Immature natural killer cell (primary cell): ENCODE results near the gene CCL4L2. TPM values are rescaled to one million over a fixed set of nuclear protein-coding genes. Genes with fewer than 3 reads are reported as not detected.
A peak's percentile ranks its signal among the peaks of the same experiment; 100 is the strongest.
"Not testable (repeated sequence)": the region's sequence is repeated elsewhere in the genome, so short reads cannot be mapped to it uniquely, and the experiment has no call there.

Experiments used
- DNase-seq, 3 donors: peaks; one replicate each; pipeline ENCODE4 v3.0.0; 2022; ENCODE audit warnings: mixed read lengths in 1 of 3
- H3K27ac Mint-ChIP-seq, 6 donors: one replicate each; pipeline ENCODE4 v1.8.0; 2020; ENCODE audit warnings: mixed read lengths in 6 of 6, mild to moderate bottlenecking in 5 of 6, inconsistent platforms in 4 of 6, moderate library complexity in 3 of 6
- H3K27me3 Mint-ChIP-seq, 3 donors: one replicate each; pipeline ENCODE4 v1.8.0; 2020 to 2021; ENCODE audit warnings: low read depth in 3 of 3, mild to moderate bottlenecking in 3 of 3, mixed read lengths in 3 of 3, moderate library complexity in 3 of 3, inconsistent platforms in 1 of 3
- H3K36me3 Mint-ChIP-seq, 3 donors: one replicate each; pipeline ENCODE4 v1.8.0; 2020; ENCODE audit warnings: mixed read lengths in 3 of 3, inconsistent platforms in 2 of 3, mild to moderate bottlenecking in 2 of 3
- H3K4me1 Mint-ChIP-seq, 2 donors: one replicate each; pipeline ENCODE4 v1.8.0; 2020; ENCODE audit warnings: inconsistent platforms in 2 of 2, mild to moderate bottlenecking in 2 of 2, mixed read lengths in 2 of 2, moderate library complexity in 1 of 2
- H3K4me3 Mint-ChIP-seq, 5 donors: one replicate each; pipeline ENCODE4 v1.8.0; 2020; ENCODE audit warnings: mild to moderate bottlenecking in 5 of 5, mixed read lengths in 5 of 5, inconsistent platforms in 3 of 5, moderate library complexity in 3 of 5
- H3K9me3 Mint-ChIP-seq, 6 donors: one replicate each; pipeline ENCODE4 v1.8.0; 2020; ENCODE audit warnings: mild to moderate bottlenecking in 6 of 6, mixed read lengths in 6 of 6, inconsistent platforms in 4 of 6, moderate library complexity in 3 of 6
- polyA plus RNA-seq, 3 donors: library from polyadenylated mRNA; unstranded; fragments of 300-500 nt; fragmentation: Illumina TruSeq; gene quantifications; one replicate each; pipeline ENCODE4 v1.2.3, GENCODE V29; 2021

Gene CCL4L2
- polyA plus RNA-seq, 3 donors from 2014 or later = 30.5 to 129 (median 54.3) TPM

DNA sequence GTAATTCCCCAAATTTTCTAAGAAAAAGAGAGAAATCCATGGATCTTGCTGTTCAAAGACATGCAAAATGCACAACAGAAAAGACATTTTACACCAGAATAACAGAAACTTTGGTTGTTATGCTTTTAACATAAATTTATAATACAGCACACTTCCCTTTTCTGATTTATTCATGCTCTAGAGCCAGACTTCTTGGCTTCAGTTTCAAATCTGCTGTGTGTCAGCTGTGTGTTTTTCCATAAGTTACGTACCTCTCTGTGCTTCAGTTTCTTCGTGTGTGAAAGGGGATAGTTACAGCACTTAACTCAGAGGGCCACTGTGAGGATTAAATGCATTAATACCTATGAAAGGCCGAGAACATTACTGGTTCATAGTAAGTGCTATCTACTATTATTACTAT is 7.5 kb upstream of the CCL4L2 start:
- H3K36me3 Mint-ChIP-seq = peaks cover 0 to 7% (median 0%) of the 10 kb centered on the region in 3 donors
- peaks cover 0 to 10% (median 6%) of the 10 kb centered on the region in 3 donors for H3K27me3 Mint-ChIP-seq
- H3K27ac Mint-ChIP-seq = peak overlapping the region in 3 of 6 donors; percentile 51 to 85 (median 84)
- H3K9me3 Mint-ChIP-seq = no peaks in the 10 kb centered on the region
- peaks cover 68 to 74% of the 10 kb centered on the region in 2 donors for H3K4me1 Mint-ChIP-seq
- H3K4me3 Mint-ChIP-seq = peak overlapping the region in 2 of 5 donors; percentile 58 to 80
- no peak for DNase-seq

GRCh38 chr17:36204724-36205500 is 6.0 kb upstream of the CCL4L2 start:
- peak overlapping the region in 1 of 6 donors; percentile 51 for H3K27ac Mint-ChIP-seq
- no peaks in the 10 kb centered on the region for H3K9me3 Mint-ChIP-seq
- no peak for DNase-seq
- H3K36me3 Mint-ChIP-seq = peaks cover 0 to 7% (median 0%) of the 10 kb centered on the region in 3 donors
- peaks cover 57 to 64% of the 10 kb centered on the region in 2 donors for H3K4me1 Mint-ChIP-seq
- peaks cover 0 to 10% (median 6%) of the 10 kb centered on the region in 3 donors for H3K27me3 Mint-ChIP-seq
- peak overlapping the region in 1 of 5 donors; percentile 5 for H3K4me3 Mint-ChIP-seq

GRCh38 chr17:36205637-36206485 is 5.0 kb upstream of the CCL4L2 start:
- Mint-ChIP-seq H3K9me3 (no peaks in the 10 kb centered on the region), H3K27me3 (peaks cover 0 to 10% (median 8%) of the 10 kb centered on the region in 3 donors), H3K36me3 (peaks cover 0 to 7% (median 0%) of the 10 kb centered on the region in 3 donors), H3K4me1 (peaks cover 59 to 67% of the 10 kb centered on the region in 2 donors), H3K27ac (peak overlapping the region in 2 of 6 donors; percentile 48 to 51), H3K4me3 (no peak overlapping the region)
- DNase-seq = no peak

DNA sequence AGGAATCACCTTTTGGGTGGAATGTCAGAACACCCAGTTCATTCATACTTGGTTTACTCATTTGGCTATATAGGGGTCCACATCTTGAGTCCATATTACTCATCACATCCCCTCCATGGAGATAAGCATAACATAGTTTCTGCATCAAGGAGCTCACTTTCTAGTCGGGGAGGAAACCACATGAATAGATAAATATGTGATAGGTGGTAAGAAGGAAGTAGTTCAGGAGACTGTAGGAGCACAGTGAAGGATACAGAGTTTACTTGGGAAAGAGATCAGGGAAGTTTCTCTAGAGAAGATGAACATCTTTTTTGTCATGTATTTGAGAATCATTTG is 4.4 kb upstream of the CCL4L2 start:
- H3K27me3 Mint-ChIP-seq = not testable (repeated sequence)

DNA sequence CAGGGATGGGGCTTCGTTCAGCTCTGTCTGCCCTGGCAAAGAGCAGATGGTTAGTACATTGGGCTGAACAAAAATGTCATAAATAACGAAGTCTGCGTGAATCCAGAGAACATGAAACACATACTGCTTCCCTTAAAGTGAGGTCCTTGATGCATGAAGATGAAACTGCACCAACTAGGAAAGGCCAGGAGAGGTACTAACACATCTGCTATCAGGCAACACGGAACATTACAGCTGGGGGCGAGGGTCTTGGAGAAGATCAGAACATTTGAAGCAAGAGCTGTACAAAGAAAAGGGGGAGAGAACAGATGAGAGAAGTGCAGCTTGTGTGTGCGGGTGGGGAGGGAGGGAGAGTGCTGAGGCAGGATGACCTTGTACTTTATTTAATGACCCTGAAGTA is 3.5 kb upstream of the CCL4L2 start:
- not testable (repeated sequence) for H3K27ac Mint-ChIP-seq, H3K9me3 Mint-ChIP-seq, H3K4me3 Mint-ChIP-seq, H3K36me3 Mint-ChIP-seq, DNase-seq, H3K27me3 Mint-ChIP-seq
- peaks cover 59 to 68% of the 10 kb centered on the region in 2 donors for H3K4me1 Mint-ChIP-seq

More for the DNA sequence above, 4.4 kb upstream of the CCL4L2 start:
- not testable (repeated sequence) for DNase-seq, H3K36me3 Mint-ChIP-seq, H3K9me3 Mint-ChIP-seq
- Mint-ChIP-seq H3K4me1 (peaks cover 59 to 68% of the 10 kb centered on the region in 2 donors), H3K4me3 (peak overlapping the region in 1 of 5 donors; percentile 3), H3K27ac (peak overlapping the region in 2 of 6 donors; percentile 0 to 11)

DNA sequence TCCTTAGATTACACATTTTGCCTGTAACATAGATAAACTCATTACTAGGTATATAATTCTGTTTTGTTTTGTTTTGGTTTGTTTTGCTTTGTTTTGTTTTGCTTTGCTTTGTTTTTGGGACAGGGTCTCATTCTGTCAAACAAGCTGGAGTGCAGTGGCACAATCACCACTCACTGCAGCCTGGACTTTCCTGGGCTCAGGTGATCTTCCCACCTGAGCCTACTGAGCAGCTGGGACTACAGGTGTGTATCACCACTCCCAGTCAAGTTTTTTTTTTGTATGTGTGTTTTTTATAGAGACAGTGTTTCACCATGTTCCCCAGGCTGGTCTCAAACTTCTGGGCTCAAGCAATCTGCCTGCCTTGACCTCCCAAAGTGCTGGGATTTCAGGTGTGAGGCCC is 1.3 kb upstream of the CCL4L2 start:
- H3K36me3 Mint-ChIP-seq = peaks cover 0 to 7% (median 0%) of the 10 kb centered on the region in 3 donors
- no peaks in the 10 kb centered on the region for H3K9me3 Mint-ChIP-seq
- H3K4me1 Mint-ChIP-seq = peaks cover 75% of the 10 kb centered on the region in 2 donors
- H3K27me3 Mint-ChIP-seq = peaks cover 0 to 6% (median 4%) of the 10 kb centered on the region in 3 donors
- DNase-seq = no peak
- H3K27ac Mint-ChIP-seq = peak overlapping the region in 1 of 6 donors; percentile 8
- H3K4me3 Mint-ChIP-seq = peak overlapping the region in 4 of 5 donors; percentile 10 to 93 (median 50)

DNA sequence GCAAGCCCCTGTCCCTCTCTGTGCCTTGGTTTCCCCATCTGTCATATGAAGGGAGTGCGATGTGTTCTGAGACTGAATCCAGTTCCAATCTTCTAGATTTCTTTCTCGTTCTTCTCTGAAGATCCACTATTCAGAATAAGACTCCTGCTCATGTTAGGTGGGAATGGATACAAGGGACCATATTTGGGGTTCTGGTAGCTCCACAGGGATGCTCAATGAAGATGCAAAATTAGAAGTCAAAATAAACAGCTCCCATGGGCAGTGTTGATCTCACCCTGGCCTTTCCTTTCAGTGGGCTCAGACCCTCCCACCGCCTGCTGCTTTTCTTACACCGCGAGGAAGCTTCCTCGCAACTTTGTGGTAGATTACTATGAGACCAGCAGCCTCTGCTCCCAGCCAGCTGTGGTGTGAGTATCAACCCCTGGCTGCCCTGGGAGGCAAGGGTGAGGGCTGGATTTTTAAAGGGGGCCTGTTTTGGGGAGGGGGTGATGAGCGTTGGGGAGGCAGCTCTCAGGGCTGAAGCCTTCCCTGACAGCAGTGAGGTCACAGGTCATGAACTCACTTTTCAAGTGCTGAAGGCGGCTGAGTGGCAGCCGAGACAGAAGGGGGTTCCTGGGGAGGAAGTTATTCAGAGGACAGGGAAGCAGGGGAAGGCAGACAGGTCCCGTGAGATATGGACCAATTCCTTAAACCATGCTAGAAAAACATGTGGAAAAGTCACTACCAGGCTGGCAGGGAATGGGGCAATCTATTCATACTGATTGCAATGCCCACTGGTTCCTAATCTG is 815 bp downstream of the CCL4L2 start:
- not testable (repeated sequence) for H3K27me3 Mint-ChIP-seq, H3K36me3 Mint-ChIP-seq, H3K9me3 Mint-ChIP-seq
- DNase-seq = peak in 1 of 3 donors; percentile 36
- peak overlapping the region; percentile 82 to 93 (median 88) for H3K4me3 Mint-ChIP-seq
- peak overlapping the region; percentile 91 to 98 (median 96) for H3K27ac Mint-ChIP-seq
- peaks cover 79 to 80% of the 10 kb centered on the region in 2 donors for H3K4me1 Mint-ChIP-seq

DNA sequence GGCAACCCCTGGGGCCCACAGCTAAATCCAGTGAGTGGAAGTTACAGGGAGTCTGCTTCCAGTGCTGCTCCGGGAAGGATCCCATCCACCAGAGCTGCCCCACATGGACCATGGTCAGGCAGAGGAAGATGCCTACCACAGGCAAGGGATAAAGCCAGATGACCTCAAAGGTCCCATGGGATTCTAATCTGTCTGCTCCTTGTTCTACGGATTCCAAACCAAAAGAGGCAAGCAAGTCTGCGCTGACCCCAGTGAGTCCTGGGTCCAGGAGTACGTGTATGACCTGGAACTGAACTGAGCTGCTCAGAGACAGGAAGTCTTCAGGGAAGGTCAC is 1.4 kb downstream of the CCL4L2 start:
- peak overlapping the region; percentile 91 to 98 (median 96) for H3K27ac Mint-ChIP-seq
- no peaks in the 10 kb centered on the region for H3K9me3 Mint-ChIP-seq
- peaks cover 73 to 74% of the 10 kb centered on the region in 2 donors for H3K4me1 Mint-ChIP-seq
- H3K4me3 Mint-ChIP-seq = peak overlapping the region; percentile 63 to 93 (median 88)
- H3K36me3 Mint-ChIP-seq = no peaks in the 10 kb centered on the region
- peaks cover 0 to 3% (median 2%) of the 10 kb centered on the region in 3 donors for H3K27me3 Mint-ChIP-seq
- no peak for DNase-seq

DNA sequence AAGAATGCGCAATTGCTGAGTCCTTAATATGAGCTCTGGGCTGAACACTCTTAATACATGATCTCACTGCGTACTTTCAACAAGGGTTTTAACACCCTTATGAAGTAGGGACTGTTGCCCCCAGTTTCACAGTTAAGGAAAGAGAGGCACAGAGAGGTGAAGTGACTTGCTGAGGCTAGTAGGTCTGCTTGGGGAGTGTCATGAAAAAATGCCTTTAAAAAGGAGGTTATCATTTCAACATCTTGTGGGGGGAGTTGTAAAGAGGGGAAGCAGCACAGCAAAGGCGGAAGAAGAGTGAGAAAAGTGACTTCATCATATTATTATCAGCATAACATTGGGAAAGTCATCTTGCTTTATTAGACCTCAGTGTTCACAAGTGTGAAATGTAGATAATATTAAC is 2.1 kb downstream of the CCL4L2 start:
- Mint-ChIP-seq H3K4me3 (peak overlapping the region; percentile 63 to 93 (median 88)), H3K9me3 (peaks cover 0 to 2% (median 0%) of the 10 kb centered on the region in 6 donors), H3K27ac (peak overlapping the region; percentile 87 to 98 (median 94)), H3K27me3 (peaks cover 0 to 3% (median 2%) of the 10 kb centered on the region in 3 donors), H3K36me3 (no peaks in the 10 kb centered on the region), H3K4me1 (peaks cover 70 to 72% of the 10 kb centered on the region in 2 donors)
- DNase-seq = peak in 2 of 3 donors; percentile 8 to 60

DNA sequence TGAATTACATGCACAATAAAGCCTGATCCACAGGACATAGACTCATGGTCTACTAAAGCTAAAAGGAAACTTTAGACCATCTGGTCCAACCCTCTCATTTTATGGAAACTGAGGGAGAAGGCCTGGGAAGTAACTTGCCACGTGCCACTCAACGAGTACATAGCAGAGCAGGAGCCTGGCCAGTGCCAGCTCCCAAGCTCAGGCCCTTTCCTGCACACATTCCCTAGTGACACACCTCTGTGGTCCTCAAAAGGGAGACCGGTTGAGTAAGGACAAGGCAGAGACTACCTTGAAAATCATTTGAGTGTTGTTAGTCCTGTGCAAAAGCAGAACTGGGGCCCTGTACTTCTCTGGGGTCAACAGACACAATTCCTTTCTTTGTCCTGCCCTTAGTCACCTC is 2.8 kb downstream of the CCL4L2 start:
- Mint-ChIP-seq H3K36me3 (peaks cover 0 to 4% (median 0%) of the 10 kb centered on the region in 3 donors), H3K9me3 (peaks cover 0 to 4% (median 0%) of the 10 kb centered on the region in 6 donors), H3K4me3 (peak overlapping the region in 3 of 5 donors; percentile 83 to 93 (median 89)), H3K4me1 (peaks cover 70 to 72% of the 10 kb centered on the region in 2 donors), H3K27me3 (peaks cover 0 to 3% (median 2%) of the 10 kb centered on the region in 3 donors), H3K27ac (peak overlapping the region in 4 of 6 donors; percentile 91 to 97 (median 94))
- DNase-seq = no peak

DNA sequence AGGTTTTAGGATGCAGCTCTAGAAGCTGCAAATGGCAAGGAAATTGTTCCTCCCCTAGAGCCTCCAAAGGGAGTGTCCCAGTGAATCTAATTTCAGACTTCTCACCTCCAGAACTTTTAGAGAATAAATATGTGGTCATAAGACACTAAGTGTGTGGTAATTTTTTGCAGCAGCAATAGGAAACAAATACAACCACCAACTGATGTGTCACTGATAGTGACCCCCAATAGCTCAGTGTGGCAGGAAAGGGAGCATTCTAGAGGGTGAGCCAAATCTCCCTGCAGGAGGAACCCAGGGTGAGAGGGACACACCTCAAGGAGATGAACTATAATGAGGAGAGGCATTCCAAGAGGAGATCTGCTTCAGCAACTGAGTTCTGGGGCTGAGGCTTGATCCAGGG is 4.1 kb downstream of the CCL4L2 start:
- Mint-ChIP-seq H3K4me1 (peaks cover 65 to 66% of the 10 kb centered on the region in 2 donors), H3K27ac (peak overlapping the region; percentile 38 to 91 (median 67)), H3K36me3 (peaks cover 0 to 9% (median 0%) of the 10 kb centered on the region in 3 donors), H3K9me3 (peaks cover 0 to 4% (median under 1%) of the 10 kb centered on the region in 6 donors), H3K27me3 (peaks cover 0 to 3% (median 2%) of the 10 kb centered on the region in 3 donors), H3K4me3 (peak overlapping the region; percentile 19 to 73 (median 67))
- DNase-seq = peak in 1 of 3 donors; percentile 60

GRCh38 chr17:36215406-36216308 is 4.8 kb downstream of the CCL4L2 start:
- H3K27me3 Mint-ChIP-seq = not testable (repeated sequence)
- peaks cover 58 to 59% of the 10 kb centered on the region in 2 donors for H3K4me1 Mint-ChIP-seq

More at GRCh38 chr17:36215406-36216308, 4.8 kb downstream of the CCL4L2 start:
- H3K27ac Mint-ChIP-seq = peak overlapping the region in 4 of 6 donors; percentile 55 to 91 (median 69)
- DNase-seq, H3K36me3 Mint-ChIP-seq, H3K9me3 Mint-ChIP-seq: not testable (repeated sequence)
- peak overlapping the region in 4 of 5 donors; percentile 19 to 73 (median 70) for H3K4me3 Mint-ChIP-seq
